Keratinocyte (primary cell): ENCODE measurements around the gene MINDY4. TPM values are rescaled to one million over a fixed set of nuclear protein-coding genes. Genes with fewer than 3 reads are reported as not detected.

Experiments
- DNase-seq: peaks from one replicate; pipeline ENCODE4 v3.0.0-alpha.2; 2011; ENCODE audit warnings: low read depth, missing footprints, low spot score
- FAIRE-seq: peaks from 2 replicates; lab custom pipeline; 2011; peaks lifted over from hg19 to GRCh38; lab: Jason Lieb, UNC
- H2AFZ ChIP-seq: 2 replicates; pipeline ENCODE4 v1.6.0; 2012; ENCODE audit warnings: low read length, control low read depth, inconsistent platforms; ENCODE audit not compliant: control insufficient read depth
- H3K27ac ChIP-seq: 2 replicates; pipeline ENCODE4 v1.5.1; 2011; ENCODE audit warnings: low read length; ENCODE audit not compliant: control insufficient read depth, insufficient read depth
- H3K27me3 ChIP-seq: 3 replicates; pipeline ENCODE4 v1.6.0; 2011; ENCODE audit warnings: low read length; ENCODE audit not compliant: control insufficient read depth, insufficient read depth; ENCODE audit errors: extremely low read depth
- H3K36me3 ChIP-seq, 2 experiments: 2 replicates in 1 of 2; 3 replicates in 1 of 2; pipeline ENCODE4 v1.5.1; 2011; ENCODE audit warnings: low read length in 2 of 2, mild to moderate bottlenecking in 1 of 2; ENCODE audit not compliant: control insufficient read depth in 2 of 2, insufficient read depth in 2 of 2; ENCODE audit errors: extremely low read depth in 1 of 2
- H3K4me1 ChIP-seq: 3 replicates; pipeline ENCODE4 v1.5.1; 2011; ENCODE audit warnings: low read length; ENCODE audit not compliant: control insufficient read depth, insufficient read depth; ENCODE audit errors: extremely low read depth
- H3K4me2 ChIP-seq: 3 replicates; pipeline ENCODE4 v1.6.0; 2011; ENCODE audit warnings: low read depth, low read length; ENCODE audit not compliant: control insufficient read depth, insufficient read depth; ENCODE audit errors: extremely low read depth
- H3K4me3 ChIP-seq, 3 experiments: fragments of 200-600 bp in 1 of 3; sonication (generic) in 1 of 3; 2 replicates in 2 of 3; 3 replicates in 1 of 3; pipeline ENCODE4 v1.5.1; 2011 to 2016; ENCODE audit warnings: low read length in 3 of 3, mild to moderate bottlenecking in 3 of 3, control low read depth in 2 of 3, inconsistent platforms in 1 of 3, low read depth in 1 of 3, mixed read lengths in 1 of 3, mixed run types in 1 of 3, moderate library complexity in 1 of 3; ENCODE audit not compliant: control insufficient read depth in 2 of 3, insufficient read depth in 2 of 3; ENCODE audit errors: extremely low read depth in 1 of 3
- H3K79me2 ChIP-seq: 2 replicates; pipeline ENCODE4 v1.6.0; 2012; ENCODE audit warnings: low read length; ENCODE audit not compliant: control insufficient read depth, insufficient read depth
- H3K9ac ChIP-seq: 3 replicates; pipeline ENCODE4 v1.6.0; 2011; ENCODE audit warnings: low read length; ENCODE audit not compliant: control insufficient read depth, insufficient read depth; ENCODE audit errors: extremely low read depth
- H3K9me1 ChIP-seq: 3 replicates; pipeline ENCODE4 v1.6.0; 2011; ENCODE audit warnings: low read length; ENCODE audit not compliant: control insufficient read depth, insufficient read depth; ENCODE audit errors: extremely low read depth
- H3K9me3 ChIP-seq: 2 replicates; pipeline ENCODE4 v1.5.1; 2012; ENCODE audit warnings: low read depth, low read length; ENCODE audit not compliant: control insufficient read depth
- H4K20me1 ChIP-seq: 3 replicates; pipeline ENCODE4 v1.6.0; 2011; ENCODE audit warnings: low read length; ENCODE audit not compliant: control insufficient read depth, insufficient read depth; ENCODE audit errors: extremely low read depth
- CTCF ChIP-seq, 3 experiments: IDR thresholded peaks in 1 of 3; conservative IDR thresholded peaks in 1 of 3; optimal IDR thresholded peaks in 1 of 3; 2 replicates in 2 of 3; 3 replicates in 1 of 3; pipeline versions ENCODE3 to v1.5.1; 2011; ENCODE audit warnings: low read length in 3 of 3, mild to moderate bottlenecking in 3 of 3, moderate library complexity in 2 of 3, control low read depth in 1 of 3, inconsistent platforms in 1 of 3; ENCODE audit not compliant: insufficient read depth in 2 of 3; ENCODE audit errors: extremely low read depth in 1 of 3
- EZH2 ChIP-seq: IDR thresholded peaks from one replicate; pipeline ENCODE4 v1.6.1; 2012; ENCODE audit warnings: inconsistent platforms, mild to moderate bottlenecking, low read length, moderate library complexity
- dilution Hi-C: fragments of 300-500 bp; cut with MboI; formaldehyde crosslinking; loops from one replicate; pipeline ENCODE4 v1.7.0; 2020; ENCODE audit warnings: low sequenced_read_pairs; ENCODE audit not compliant: extremely low pct_ligation_motif_present
- polyA plus RNA-seq, 5 experiments: library from polyadenylated mRNA; depleted of rRNA in 3 of 5; stranded (reverse) in 3 of 5; stranded (forward) in 1 of 5; unstranded in 1 of 5; fragments of >200 nt; gene quantifications; 1 replicate in 1 of 5; 2 replicates in 3 of 5; 3 replicates in 1 of 5; pipeline versions ENCODE4 v1.2.1 to v1.2.3, GENCODE V29; 2011 to 2012; ENCODE audit warnings: missing spikeins in 2 of 5, low read depth in 1 of 5, low replicate concordance in 1 of 5

The MINDY4 gene
- polyA plus RNA-seq, 1 donor (not counting 4 experiments of a cell fraction or from before 2014, with no cell fraction given) = 1.5 TPM

GRCh38 chr7:30877015-30877769, 106.0 kb downstream of the MINDY4 start:
- Histone ChIP-seq H3K27me3 (no peaks in the 10 kb centered on the region), H3K4me3 (no peak overlapping the region), H2AFZ (no peak overlapping the region), H4K20me1 (no peaks in the 10 kb centered on the region), H3K9me3 (no peaks in the 10 kb centered on the region), H3K4me2 (no peak overlapping the region), H3K4me1 (no peaks in the 10 kb centered on the region), H3K9ac (no peak overlapping the region), H3K36me3 (no peaks in the 10 kb centered on the region), H3K27ac (no peak overlapping the region), H3K9me1 (no peaks in the 10 kb centered on the region), H3K79me2 (no peaks in the 10 kb centered on the region)
- DNase-seq = no peak
- FAIRE-seq = no peak
- dilution Hi-C loops = no loop called here
- TF ChIP-seq EZH2 = no peak
- no peak for TF ChIP-seq CTCF (optimal IDR thresholded peaks at IDR 0.05 in 1 of 3, IDR thresholded peaks at IDR 0.05 in 1 of 3, conservative IDR thresholded peaks at IDR 0.05 in 1 of 3; ENCODE audit: extremely low read depth in 1 of 3, insufficient read depth in 2 of 3, low read length in 3 of 3)

GRCh38 chr7:30877993-30878392, 106.8 kb downstream of the MINDY4 start:
- Histone ChIP-seq H3K4me1 (no peaks in the 10 kb centered on the region), H3K9ac (no peak overlapping the region), H3K36me3 (no peaks in the 10 kb centered on the region), H3K9me3 (no peaks in the 10 kb centered on the region), H4K20me1 (no peaks in the 10 kb centered on the region), H3K27ac (no peak overlapping the region), H3K4me2 (no peak overlapping the region), H3K4me3 (no peak overlapping the region), H3K27me3 (no peaks in the 10 kb centered on the region), H2AFZ (no peak overlapping the region), H3K9me1 (no peaks in the 10 kb centered on the region), H3K79me2 (no peaks in the 10 kb centered on the region)
- dilution Hi-C loops = no loop called here
- TF ChIP-seq CTCF (optimal IDR thresholded peaks at IDR 0.05 in 1 of 3, IDR thresholded peaks at IDR 0.05 in 1 of 3, conservative IDR thresholded peaks at IDR 0.05 in 1 of 3; ENCODE audit: extremely low read depth in 1 of 3, insufficient read depth in 2 of 3, low read length in 3 of 3) (no peak), EZH2 (no peak)
- FAIRE-seq (no peak), DNase-seq (no peak)
